ENCODE measurements around the gene ZDHHC8.

Gene ZDHHC8

GRCh38 chr22:20154602-20155187, 23.1 kb downstream of the ZDHHC8 start:
- DNase-seq (ENCODE audit: low spot score) = no peak
- no peak for TF ChIP-seq CTCF (IDR thresholded peaks at IDR 0.05; ENCODE audit: borderline replicate concordance, control extremely low read depth, extremely low read depth, insufficient read depth, missing control alignments)
- in situ Hi-C loops (cut with MboI; ENCODE audit: low sequenced_read_pairs, unreplicated experiment) = loop anchor here (10.0 kb wide), 2 partner anchors 100 to 140 kb away; no protein-coding TSS in a partner anchor

GRCh38 chr22:20155330-20156041, 23.9 kb downstream of the ZDHHC8 start:
- no peak for DNase-seq (ENCODE audit: low spot score)
- in situ Hi-C loops (cut with MboI; ENCODE audit: low sequenced_read_pairs, unreplicated experiment) = loop anchor here (10.0 kb wide), 2 partner anchors 99 to 139 kb away; no protein-coding TSS in a partner anchor

GRCh38 chr22:20156042-20156389, 24.4 kb downstream of the ZDHHC8 start:
- no peak for DNase-seq (ENCODE audit: low spot score)
- TF ChIP-seq CTCF (IDR thresholded peaks at IDR 0.05; ENCODE audit: borderline replicate concordance, control extremely low read depth, extremely low read depth, insufficient read depth, missing control alignments) = no peak
- in situ Hi-C loops (cut with MboI; ENCODE audit: low sequenced_read_pairs, unreplicated experiment) = loop anchor here (10.0 kb wide), 2 partner anchors 99 to 139 kb away; no protein-coding TSS in a partner anchor

More at GRCh38 chr22:20155330-20156041, 23.9 kb downstream of the ZDHHC8 start:
- no peak for TF ChIP-seq CTCF (IDR thresholded peaks at IDR 0.05; ENCODE audit: borderline replicate concordance, control extremely low read depth, extremely low read depth, insufficient read depth, missing control alignments)

GRCh38 chr22:20156611-20157429, 25.2 kb downstream of the ZDHHC8 start:
- in situ Hi-C loops (cut with MboI; ENCODE audit: low sequenced_read_pairs, unreplicated experiment) = loop anchor here (10.0 kb wide), 2 partner anchors 98 to 138 kb away; no protein-coding TSS in a partner anchor
- TF ChIP-seq CTCF (IDR thresholded peaks at IDR 0.05; ENCODE audit: borderline replicate concordance, control extremely low read depth, extremely low read depth, insufficient read depth, missing control alignments) = peak; percentile 97
- DNase-seq (ENCODE audit: low spot score) = peak; percentile 96

GRCh38 chr22:20157430-20158183, 26.0 kb downstream of the ZDHHC8 start:
- no peak for TF ChIP-seq CTCF (IDR thresholded peaks at IDR 0.05; ENCODE audit: borderline replicate concordance, control extremely low read depth, extremely low read depth, insufficient read depth, missing control alignments)
- DNase-seq (ENCODE audit: low spot score) = no peak
- in situ Hi-C loops (cut with MboI; ENCODE audit: low sequenced_read_pairs, unreplicated experiment) = loop anchor here (10.0 kb wide), 2 partner anchors 97 to 137 kb away; no protein-coding TSS in a partner anchor

Data from GM13976 (cell line).